HTERT RPE-1 (cell line): Measurements from ENCODE around the gene BHLHE23.

Source experiments
- in situ Hi-C: fragments of 300-500 bp; cut with MboI; formaldehyde crosslinking; loops from 4 replicates; pipeline ENCODE4 v1.14.3; 2020; ENCODE audit warnings: low sequenced_read_pairs

The BHLHE23 gene

GRCh38 chr20:62993856-62994494 is 12.8 kb downstream of the BHLHE23 start:
- in situ Hi-C loops: no loop called here

GRCh38 chr20:62991863-62992262 is 14.9 kb downstream of the BHLHE23 start:
- in situ Hi-C loops: no loop called here

GRCh38 chr20:62991196-62991807 is 15.5 kb downstream of the BHLHE23 start:
- in situ Hi-C loops: no loop called here

GRCh38 chr20:62990306-62990825 is 16.4 kb downstream of the BHLHE23 start:
- in situ Hi-C loops: no loop called here

GRCh38 chr20:62989201-62989601 is 17.6 kb downstream of the BHLHE23 start:
- in situ Hi-C loops: no loop called here

GRCh38 chr20:62987114-62987513 is 19.6 kb downstream of the BHLHE23 start:
- in situ Hi-C loops: no loop called here

- in situ Hi-C loops: no loop called here
These were observed 20.4 kb downstream of the BHLHE23 start for GRCh38 chr20:62986257-62986800.

GRCh38 chr20:62985444-62985778 is 21.4 kb downstream of the BHLHE23 start:
- in situ Hi-C loops: no loop called here

- in situ Hi-C loops: no loop called here
These were observed 21.9 kb downstream of the BHLHE23 start for GRCh38 chr20:62984666-62985443.

GRCh38 chr20:62983210-62983609 is 23.6 kb downstream of the BHLHE23 start:
- in situ Hi-C loops: no loop called here

- in situ Hi-C loops: no loop called here
These were observed 24.4 kb downstream of the BHLHE23 start for GRCh38 chr20:62982124-62983075.

GRCh38 chr20:62980970-62981369 is 25.8 kb downstream of the BHLHE23 start:
- in situ Hi-C loops: no loop called here

GRCh38 chr20:62980380-62980960 is 26.3 kb downstream of the BHLHE23 start:
- in situ Hi-C loops: no loop called here

- in situ Hi-C loops: no loop called here
These were observed 26.8 kb downstream of the BHLHE23 start for GRCh38 chr20:62979876-62980373.

GRCh38 chr20:62979310-62979709 is 27.5 kb downstream of the BHLHE23 start:
- in situ Hi-C loops: no loop called here

- in situ Hi-C loops: no loop called here
These were observed 28.2 kb downstream of the BHLHE23 start for GRCh38 chr20:62978561-62978943.

GRCh38 chr20:62977613-62978560 is 28.9 kb downstream of the BHLHE23 start:
- in situ Hi-C loops: no loop called here

- in situ Hi-C loops: no loop called here
These were observed 29.9 kb downstream of the BHLHE23 start for GRCh38 chr20:62976886-62977285.
